Fibroblast of skin of back (primary cell): Measurements from ENCODE around the gene ZC3H11A.
"Not testable (repeated sequence)": the region's sequence is repeated elsewhere in the genome, so short reads cannot be mapped to it uniquely, and the experiment has no call there.

Experiments
- DNase-seq: peaks from one replicate; pipeline ENCODE4 v3.0.0-alpha.2; 2013

ZC3H11A gene

DNA sequence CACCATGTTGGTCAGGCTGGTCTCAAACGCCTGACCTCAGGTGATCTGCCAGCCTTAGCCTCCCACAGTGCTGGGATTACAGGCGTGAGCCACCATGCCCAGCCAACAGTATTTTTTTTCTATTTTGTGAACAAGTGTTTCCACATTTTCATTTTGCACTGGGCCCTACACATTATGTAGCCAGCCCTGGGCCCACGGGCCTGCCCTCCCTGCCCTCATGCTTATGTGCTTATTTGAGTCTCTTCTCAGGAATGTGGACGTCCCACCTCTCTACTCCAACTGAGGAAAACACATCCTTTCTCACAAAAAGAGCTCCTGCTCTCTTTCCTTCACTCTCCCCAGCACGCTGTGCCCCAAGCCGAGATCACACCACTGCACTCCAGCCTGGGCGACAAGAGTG, 13.5 kb upstream of the ZC3H11A start:
- DNase-seq = no peak

DNA sequence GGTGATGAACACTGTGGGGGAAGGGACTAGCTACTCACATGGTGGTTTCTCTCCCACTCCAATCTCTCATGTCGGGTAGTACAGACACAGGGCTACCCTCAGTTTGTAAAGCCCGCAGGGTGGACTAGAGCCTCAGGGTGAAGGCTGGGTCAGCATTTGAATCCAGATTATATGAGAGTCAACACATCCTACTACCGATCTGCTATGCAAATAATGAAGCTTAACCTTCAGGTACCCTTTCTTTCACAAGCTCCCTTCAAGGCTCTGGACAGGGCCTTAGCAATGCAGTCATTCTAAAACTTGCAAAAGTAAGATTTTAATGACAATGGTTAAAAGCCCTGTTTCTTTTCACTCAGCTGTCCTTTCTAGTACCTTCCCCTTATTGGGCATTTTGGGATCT, 5.5 kb upstream of the ZC3H11A start:
- no peak for DNase-seq

DNA sequence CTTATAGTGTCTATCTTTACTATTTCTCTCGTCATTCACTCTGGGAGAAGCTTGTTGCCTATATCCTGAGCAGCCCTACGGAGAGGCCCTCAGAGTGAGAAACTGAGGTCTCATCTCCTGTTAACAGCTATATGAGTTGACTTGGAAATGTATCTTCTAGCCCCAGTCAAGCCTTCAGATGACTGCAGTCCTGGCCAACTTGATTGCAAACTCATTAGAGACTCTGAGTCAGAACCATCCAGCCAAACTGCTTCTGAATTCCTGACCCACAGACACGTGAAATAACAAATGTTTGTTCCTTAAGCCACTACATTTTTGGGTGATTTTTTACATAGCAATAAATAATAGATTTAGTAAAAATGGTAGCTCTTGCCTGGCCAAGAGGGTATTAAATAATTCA, 3.9 kb upstream of the ZC3H11A start:
- DNase-seq = no peak

DNA sequence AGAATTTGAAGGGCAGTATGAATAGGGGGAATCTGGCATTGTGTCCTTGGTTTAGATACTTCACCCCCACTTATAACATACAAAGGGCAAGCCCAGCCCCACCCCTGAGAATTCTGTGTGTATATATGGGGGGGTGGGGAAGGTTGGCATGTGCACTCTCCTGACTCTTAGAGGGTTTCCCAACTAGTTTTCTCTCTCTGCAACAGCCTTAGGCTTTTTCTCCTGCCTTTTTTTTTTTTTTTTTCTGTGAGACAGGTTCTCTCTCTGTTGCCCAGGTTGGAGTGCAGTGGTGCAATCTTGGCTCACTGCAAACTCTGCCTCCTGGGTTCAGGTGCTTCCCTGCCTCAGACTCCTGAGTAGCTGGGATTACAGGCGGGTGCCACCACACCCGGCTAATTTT, 2.9 kb upstream of the ZC3H11A start:
- no peak for DNase-seq

DNA sequence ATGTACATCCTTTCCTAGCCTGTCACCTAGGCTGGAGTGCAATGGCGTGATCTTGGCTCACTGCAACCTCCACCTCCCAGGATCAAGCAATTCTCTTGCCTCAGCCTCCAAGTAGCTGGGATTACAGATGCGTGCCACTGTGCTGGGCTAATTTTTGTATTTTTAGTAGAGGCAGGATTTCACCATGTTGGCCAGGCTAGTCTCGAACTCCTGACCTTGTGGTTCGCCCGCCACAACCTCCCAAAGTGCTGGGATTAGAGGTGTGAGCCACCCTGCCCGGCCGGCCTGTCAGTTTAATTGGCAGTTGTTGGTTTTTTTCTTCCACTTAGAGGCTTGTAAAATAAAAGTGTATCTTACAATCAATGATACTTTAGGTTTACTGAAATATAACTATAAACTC, 1.9 kb upstream of the ZC3H11A start:
- DNase-seq = not testable (repeated sequence)

DNA sequence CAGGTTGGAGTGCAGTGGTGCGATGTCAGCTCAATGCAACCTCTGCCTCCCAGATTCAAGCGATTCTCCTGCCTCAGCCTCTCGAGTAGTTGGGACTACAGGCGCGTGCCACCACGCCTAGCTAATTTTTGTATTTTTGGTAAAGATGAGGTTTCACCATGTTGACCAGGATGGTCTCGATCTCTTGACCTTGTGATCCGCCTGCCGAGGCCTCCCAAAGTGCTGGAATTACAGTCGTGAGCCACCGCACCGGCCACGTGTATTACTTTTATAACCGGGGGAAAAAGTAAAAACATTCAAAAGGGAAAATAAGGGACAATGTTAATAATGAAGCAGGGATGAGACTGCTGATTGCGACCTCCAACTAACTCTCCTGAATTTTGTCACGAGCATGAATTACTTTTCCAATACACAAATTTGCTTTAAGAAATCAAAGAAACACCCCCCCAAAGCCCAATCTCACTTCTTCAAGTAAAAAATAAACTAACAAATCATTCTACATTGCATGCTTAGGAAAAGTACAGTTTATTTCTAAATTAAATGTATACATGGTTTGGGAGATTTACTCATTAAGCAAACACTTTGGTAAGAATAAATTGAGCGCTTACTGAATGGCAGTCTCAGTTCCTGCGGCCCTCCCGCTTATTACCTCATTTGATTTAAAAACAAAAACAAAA, 521 bp upstream of the ZC3H11A start:
- no peak for DNase-seq

DNA sequence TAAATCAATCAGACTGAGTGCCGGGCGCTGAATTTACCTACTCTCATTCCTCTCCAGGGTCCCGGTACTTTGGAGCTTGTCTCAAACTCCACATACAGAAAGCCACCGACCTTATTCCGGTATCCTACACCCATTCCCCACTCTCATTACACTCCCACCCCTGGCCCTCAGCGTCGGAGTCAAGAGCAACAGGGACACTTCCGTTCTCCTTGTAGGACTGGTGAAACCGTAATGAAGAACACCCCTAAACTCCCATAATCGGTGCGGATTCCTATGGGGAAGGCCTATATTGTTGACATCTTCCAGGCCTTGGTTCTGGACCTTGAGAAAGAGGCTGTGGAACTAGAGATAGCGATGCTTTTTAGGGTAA, 798 bp downstream of the ZC3H11A start:
- peak; percentile 59 for DNase-seq

DNA sequence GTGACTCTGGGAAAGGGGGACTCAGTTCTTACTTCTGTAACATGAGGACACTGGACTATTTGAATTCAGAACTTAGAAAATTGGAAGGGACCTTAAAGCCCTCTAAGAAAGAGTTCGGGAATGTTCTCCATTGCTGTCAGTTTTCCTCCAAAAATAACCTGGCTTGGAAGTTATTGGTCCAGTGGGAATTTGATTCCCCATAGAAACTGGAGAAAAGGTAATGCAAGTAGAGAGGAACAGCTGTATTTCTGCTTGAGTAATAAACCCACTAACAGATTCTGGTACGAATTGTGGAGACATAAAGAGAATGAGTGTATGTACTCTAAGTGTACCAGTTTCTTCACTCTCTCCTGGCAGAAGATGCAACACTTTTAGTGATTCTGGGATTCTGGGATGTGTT, 1.8 kb downstream of the ZC3H11A start:
- no peak for DNase-seq

DNA sequence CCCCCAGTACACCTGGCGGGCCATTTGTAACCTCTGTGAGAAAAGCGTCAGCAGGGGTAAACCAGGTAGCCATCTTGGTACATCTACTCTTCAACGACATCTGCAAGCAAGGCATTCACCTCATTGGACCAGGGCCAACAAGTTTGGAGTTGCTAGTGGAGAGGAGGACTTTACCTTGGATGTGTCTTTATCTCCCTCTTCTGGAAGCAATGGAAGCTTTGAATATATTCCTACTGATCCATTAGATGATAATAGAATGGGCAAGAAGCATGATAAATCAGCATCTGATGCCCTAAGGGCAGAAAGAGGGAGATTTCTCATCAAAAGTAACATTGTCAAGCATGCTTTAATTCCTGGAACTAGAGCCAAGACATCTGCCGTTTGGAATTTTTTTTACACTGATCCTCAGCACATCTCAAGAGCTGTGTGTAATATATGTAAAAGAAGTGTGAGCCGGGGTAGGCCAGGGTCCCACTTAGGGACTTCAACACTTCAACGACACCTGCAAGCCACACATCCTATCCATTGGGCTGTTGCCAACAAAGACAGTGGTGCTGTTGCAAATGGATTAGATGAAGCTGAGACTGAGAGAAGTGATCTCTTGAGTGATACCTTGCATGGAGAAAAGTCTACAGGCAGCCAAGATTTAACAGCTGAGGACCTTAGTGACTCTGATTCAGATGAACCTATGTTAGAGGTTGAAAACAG, 2.7 kb downstream of the ZC3H11A start:
- no peak for DNase-seq

DNA sequence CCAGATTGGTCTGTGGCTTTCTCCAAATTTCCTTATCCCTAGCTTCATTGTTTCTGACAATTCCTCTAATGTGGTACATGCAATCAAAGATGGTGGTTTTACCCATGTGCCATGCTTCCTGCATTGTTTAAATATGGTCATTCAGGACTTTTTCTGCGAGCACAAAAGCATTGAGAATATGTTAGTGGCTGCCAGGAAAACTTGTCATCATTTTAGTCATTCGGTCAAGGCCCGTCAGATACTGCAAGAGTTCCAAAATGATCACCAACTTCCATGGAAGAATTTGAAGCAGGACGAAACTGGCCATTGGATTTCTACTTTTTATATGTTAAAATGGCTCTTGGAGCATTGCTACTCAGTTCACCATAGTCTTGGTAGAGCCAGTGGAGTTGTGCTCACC, 3.7 kb downstream of the ZC3H11A start:
- no peak for DNase-seq

DNA sequence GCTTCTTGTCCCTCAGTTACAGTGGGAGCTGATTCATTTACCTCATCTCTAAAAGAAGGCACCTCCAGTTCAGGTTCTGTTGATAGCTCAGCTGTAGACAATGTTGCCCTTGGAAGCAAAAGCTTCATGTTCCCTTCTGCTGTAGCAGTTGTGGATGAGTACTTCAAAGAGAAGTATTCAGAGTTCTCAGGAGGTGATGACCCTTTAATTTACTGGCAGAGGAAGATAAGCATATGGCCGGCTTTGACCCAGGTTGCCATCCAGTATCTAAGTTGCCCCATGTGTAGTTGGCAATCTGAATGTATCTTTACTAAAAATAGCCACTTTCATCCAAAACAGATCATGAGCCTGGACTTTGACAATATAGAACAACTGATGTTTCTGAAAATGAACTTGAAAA, 4.5 kb downstream of the ZC3H11A start:
- DNase-seq = no peak

DNA sequence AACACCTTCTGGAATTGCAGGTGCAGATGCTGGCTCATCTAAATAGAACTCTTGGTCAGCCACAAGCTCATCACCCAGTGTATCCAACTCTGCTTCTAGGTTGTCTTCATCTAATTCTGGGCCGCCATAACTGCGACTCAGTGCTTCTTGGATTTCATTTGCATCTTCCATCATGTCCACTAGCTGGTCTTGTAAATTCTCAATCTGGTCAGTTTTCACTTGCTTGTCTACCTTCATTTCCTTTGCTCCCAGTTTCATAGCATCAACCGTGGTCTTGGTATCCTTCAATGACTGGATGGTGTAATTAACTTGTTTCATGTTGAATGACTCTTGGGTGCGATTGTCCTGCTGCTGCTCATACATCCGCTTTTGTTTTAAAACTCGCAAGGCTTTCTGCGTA, 10.3 kb downstream of the ZC3H11A start:
- DNase-seq = no peak

DNA sequence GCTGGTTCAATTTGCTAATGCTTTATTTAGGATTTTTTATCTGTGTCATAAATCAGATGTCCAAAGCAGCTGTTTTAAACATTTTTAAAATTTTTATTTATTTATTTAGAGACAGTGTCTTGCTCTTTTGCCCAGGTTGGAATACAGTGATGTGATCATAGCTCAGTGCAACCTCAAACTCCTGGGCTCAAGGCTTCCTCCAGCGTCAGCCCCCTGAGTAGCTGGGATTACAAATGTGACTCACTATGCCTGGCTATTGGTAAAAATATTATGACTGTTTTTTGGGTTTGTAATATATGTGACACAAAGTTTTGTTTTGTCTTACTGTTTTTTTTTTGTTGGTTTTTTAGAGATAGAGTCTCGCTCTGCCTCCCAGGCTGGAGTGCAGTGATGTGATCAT, 11.8 kb downstream of the ZC3H11A start:
- peak; percentile 91 for DNase-seq

DNA sequence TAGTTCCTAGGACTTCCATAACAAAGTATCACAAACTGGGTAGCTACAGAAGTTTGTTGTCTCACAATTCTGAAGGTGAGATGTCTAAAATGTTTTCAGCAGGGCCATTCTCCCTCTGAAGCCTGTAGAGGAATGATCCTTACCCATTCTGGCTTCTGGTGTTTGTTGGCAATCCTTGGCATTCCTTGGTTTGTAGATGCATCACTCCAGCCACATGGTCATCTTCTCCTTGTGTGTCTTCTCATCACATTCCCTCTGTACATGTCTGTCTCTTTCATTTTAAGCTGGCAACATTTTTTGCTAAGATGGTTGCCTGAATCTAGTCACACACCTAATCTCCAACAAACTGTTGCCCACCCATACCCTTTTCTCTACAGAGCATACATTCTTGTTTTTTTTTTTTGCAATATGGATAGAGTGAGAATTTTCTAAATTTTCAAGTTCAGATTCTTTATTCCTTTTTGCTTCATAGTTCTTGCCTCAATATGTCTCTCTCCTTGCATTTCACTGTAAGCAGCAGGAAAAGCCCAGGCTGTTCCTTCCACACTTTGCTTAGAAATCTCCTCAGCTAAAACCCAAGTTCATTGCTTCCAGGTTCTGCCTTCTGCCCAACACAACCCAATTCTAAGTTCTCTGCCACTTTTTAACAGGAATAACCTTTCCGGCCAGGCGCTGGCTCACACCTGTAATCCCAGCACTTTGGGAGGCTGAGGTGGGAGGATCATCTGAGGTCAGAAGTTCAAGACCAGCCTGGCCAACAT, 18.3 kb downstream of the ZC3H11A start:
- no peak for DNase-seq

DNA sequence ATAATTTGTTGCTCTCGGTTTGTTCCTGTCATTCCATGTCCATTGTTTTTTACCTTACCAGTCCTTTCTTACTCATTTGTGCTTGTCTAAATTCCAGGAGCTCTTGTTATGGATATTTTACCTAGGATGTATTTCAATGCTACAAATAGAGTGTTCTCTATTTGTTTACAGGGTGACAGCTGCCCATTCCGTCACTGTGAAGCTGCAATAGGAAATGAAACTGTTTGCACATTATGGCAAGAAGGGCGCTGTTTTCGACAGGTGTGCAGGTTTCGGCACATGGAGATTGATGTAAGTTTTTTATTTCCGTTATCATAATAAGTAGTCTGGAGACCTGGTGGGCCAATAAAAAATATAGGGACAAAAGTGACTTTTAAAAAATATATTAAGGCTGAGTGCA, 23.0 kb downstream of the ZC3H11A start:
- DNase-seq = no peak

DNA sequence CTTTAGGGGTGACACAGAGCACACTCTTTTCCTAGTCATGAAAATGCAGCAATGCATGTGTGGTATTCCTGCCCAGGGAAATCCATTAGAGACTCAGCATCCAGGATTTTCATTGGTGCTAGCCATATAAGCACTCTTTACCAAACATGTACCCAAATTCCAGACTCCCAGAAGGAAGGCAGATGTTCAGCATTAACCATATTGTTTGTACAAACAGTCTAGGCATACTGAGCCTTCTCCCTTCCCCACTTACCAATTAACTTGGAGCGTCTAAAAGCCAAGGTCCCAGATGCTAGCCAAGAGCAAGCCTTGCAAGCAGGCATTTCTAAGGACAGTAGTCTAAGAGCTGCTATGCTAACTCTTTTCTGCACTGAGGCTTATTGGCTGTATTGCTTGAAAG, 27.9 kb downstream of the ZC3H11A start:
- DNase-seq = no peak

DNA sequence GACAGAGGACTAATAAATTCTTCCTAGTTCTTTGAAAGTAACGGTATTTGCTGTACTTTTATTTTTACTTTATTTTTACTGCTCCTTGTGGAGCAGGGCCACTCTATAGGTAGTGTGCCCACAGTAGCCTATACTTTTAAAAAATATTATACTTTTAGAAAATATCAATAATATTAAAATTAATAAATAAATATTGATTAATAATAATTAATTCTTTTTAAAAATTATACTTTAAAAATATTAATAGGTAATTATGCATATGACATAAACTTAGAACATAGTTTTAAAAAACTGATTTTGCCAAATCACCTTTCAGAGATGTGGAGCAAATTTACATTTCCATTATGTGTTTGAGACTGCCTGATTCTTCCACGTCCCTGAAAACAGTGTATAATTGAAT, 30.8 kb downstream of the ZC3H11A start:
- no peak for DNase-seq

DNA sequence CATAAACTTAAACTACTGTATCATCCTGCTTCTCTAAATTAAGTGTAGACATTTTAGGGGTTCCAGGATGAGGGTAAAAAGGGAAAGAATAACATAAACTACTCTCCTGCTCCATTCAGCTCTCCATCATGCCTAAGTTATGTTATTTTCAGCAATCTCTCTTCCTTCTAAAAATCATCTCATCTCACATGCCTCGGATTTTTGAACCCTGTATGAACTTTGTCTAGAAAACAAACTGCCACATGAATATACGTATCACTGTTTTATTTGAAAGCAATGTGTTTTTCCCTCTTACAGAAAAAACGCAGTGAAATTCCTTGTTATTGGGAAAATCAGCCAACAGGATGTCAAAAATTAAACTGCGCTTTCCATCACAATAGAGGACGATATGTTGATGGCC, 32.6 kb downstream of the ZC3H11A start:
- peak; percentile 12 for DNase-seq

DNA sequence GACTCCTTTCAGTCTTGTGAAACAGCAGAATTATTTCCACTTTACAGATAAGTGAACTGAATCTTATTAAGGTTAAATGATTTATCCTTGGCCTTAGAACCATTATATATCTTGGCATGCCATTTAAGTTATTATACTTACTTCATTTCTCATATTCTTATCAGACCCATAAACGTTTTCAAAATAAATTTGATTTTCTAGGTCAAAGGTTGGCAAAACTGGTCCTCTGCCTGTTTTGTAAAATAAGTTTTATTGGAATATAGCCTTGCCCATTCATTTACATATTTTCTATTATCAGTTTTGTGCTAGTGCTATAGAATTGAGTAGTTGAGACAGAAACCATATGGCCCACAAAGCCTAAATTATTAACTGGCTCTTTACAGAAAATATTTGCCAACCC, 33.1 kb downstream of the ZC3H11A start:
- no peak for DNase-seq

DNA sequence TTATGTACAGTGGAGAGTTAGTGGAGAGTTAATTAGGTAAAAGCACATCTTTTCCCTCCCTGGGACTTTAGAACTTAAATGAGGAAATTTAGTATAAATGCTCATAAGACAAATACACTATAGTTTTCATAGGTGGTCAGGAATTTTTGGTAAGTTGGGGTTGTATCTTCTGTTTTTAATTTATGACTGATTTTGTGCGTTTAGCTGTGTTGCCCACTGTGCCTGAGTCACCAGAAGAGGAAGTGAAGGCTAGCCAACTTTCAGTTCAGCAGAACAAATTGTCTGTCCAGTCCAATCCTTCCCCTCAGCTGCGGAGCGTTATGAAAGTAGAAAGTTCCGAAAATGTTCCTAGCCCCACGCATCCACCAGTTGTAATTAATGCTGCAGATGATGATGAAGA, 33.8 kb downstream of the ZC3H11A start:
- DNase-seq = not testable (repeated sequence)

DNA sequence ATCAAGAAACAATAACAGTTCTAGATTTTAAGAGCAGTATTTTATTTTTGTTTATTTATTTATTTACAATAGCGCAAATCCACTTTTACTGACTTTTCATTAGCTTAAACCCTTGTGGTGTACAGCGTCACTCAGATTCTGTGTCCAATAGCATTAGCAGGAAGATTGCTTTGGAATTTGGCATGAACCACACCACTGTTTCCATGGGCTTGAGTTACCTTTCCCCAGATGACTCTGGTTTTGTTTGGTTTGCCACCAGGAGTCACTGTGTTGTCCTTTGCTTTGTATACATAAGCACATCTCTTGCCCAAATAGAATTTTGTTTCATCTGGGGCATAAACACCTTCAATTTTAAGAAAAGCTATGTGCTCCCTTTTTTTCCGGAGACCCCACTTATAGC, 40.1 kb downstream of the ZC3H11A start:
- DNase-seq = no peak

DNA sequence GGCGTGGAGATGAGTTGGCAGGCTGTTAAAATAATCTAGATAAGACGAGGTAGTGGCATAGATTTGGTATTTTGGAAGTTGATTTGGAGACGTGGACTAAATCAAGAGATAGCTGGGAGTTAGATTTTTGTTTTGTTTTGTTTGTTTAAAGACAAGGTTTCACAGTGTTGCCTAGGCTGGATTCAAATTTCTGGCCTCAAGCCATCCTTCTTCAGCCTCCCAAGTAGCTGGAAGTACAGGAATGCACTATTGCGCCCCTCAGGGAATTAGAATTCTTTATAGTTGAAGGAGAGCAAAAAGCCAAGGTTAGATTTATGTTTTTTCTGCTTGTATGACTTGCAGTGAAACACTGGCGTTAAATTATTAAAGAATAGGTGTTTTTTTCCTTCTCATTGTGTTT, 43.7 kb downstream of the ZC3H11A start:
- DNase-seq = peak; percentile 88

DNA sequence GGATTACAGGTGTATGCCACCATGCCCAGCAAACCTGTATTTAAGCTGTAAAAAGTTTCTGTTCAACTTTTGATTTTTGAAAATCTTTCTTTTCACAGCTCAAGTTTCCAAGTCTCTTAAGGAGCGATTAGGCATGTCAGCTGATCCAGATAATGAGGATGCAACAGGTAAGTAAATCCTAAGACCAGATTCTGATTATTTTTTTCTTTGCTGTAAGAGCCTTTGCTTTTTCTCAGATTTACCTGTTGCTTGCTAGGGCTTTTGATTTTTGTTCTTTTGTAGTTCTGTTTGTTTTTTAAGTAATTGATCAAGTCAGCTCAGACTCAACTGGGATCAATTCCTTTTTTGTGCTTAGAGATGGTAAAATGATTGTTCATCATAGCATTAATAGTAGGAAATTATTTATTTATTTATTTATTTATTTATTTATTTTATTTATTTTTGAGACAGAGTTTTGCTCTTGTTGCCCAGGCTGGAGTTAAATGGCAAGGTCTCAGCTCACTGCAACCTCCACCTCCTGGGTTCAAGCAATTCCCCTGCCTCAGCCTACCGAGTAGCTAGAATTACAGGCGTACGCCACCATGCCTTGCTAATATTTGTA, 44.9 kb downstream of the ZC3H11A start:
- DNase-seq = no peak

DNA sequence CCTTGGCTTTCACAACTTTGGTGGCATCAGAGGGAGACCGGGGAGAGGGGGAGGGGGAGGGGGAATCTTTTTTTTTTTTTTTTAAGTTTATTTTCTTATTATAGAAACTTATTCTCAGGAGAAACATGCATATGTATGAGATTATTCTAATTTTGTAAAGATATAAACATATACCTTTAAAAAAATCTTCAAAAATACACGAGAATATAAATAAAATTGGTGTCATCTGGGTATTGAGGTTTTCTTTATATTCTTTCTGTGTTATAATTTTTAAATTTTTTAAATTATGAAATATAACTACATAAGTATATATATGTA, 47.1 kb downstream of the ZC3H11A start:
- DNase-seq = no peak
